HepG2 (cell line): ENCODE results near the gene FAM169A.

Source experiments
- CBX2 ChIP-seq, 2 experiments: fragments of 200-600 bp in 1 of 2; sonication (generic); formaldehyde crosslinking in 1 of 2; IDR thresholded peaks; 2 replicates each; pipeline versions ENCODE4 v1.7.0 to v1.8.1; 2018 to 2022; ENCODE audit warnings: low read depth in 2 of 2, low read length in 1 of 2, mild to moderate bottlenecking in 1 of 2, missing genetic modification reagents in 1 of 2
- CEBPB ChIP-seq: IDR thresholded peaks from 2 replicates; pipeline ENCODE4 v1.6.1; 2011; ENCODE audit warnings: low read depth, low read length, improper control_type of control experiment, borderline replicate concordance
- CTCF ChIP-seq: sonication (generic); formaldehyde crosslinking; IDR thresholded peaks from 2 replicates; pipeline ENCODE4 v1.5.0; 2020; ENCODE audit warnings: mild to moderate bottlenecking, missing genetic modification reagents, moderate library complexity
- ELF1 ChIP-seq: sonication (generic); formaldehyde crosslinking; IDR thresholded peaks from 2 replicates; pipeline ENCODE4 v1.4.0; 2020; ENCODE audit warnings: missing genetic modification reagents
- FOXJ3 ChIP-seq: sonication (generic); formaldehyde crosslinking; IDR thresholded peaks from 2 replicates; pipeline ENCODE4 v1.4.0; 2020; ENCODE audit warnings: missing genetic modification reagents, mild to moderate bottlenecking, borderline replicate concordance
- KDM4B ChIP-seq: sonication (generic); formaldehyde crosslinking; IDR thresholded peaks from 2 replicates; pipeline ENCODE4 v1.4.0; 2020; ENCODE audit warnings: missing genetic modification reagents
- MEIS2 ChIP-seq: sonication (generic); formaldehyde crosslinking; IDR thresholded peaks from 2 replicates; pipeline ENCODE4 v1.9.0; 2021; ENCODE audit warnings: mild to moderate bottlenecking, missing genetic modification reagents
- PRDM10 ChIP-seq: sonication (generic); formaldehyde crosslinking; IDR thresholded peaks from 2 replicates; pipeline ENCODE4 v1.4.0; 2020; ENCODE audit warnings: low read depth, missing genetic modification reagents
- TF ChIP-seq, protein P1 (sequence below): IDR thresholded peaks from 2 replicates; pipeline ENCODE4 v1.6.1; 2016; ENCODE audit warnings: control low read depth

GRCh38 chr5:74778609-74779008 is 87.6 kb downstream of the FAM169A start:
- TF ChIP-seq FOXJ3 (CRISPR knock-in tag) (no peak), MEIS2 (no peak), CTCF (CRISPR knock-in tag) (no peak), PRDM10 (CRISPR knock-in tag) (no peak), KDM4B (CRISPR knock-in tag) (no peak), ELF1 (CRISPR knock-in tag) (no peak), CEBPB (no peak), CBX2 (IDR thresholded peaks at IDR 0.05; ENCODE audit: low read depth, low read length) (no peak), CBX2 (CRISPR knock-in tag; IDR thresholded peaks at IDR 0.05; ENCODE audit: low read depth) (no peak)
- TF ChIP-seq, protein P1, sequence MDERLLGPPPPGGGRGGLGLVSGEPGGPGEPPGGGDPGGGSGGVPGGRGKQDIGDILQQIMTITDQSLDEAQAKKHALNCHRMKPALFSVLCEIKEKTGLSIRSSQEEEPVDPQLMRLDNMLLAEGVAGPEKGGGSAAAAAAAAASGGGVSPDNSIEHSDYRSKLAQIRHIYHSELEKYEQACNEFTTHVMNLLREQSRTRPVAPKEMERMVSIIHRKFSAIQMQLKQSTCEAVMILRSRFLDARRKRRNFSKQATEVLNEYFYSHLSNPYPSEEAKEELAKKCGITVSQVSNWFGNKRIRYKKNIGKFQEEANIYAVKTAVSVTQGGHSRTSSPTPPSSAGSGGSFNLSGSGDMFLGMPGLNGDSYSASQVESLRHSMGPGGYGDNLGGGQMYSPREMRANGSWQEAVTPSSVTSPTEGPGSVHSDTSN (CRISPR knock-in tag), result no peak
